HG03342 (cell line): Measurements from ENCODE around the gene SLC35D3.
"Not testable (repeated sequence)": the region's sequence is repeated elsewhere in the genome, so short reads cannot be mapped to it uniquely, and the experiment has no call there.

Source experiments
- ATAC-seq: cut with Tn5 transposase; IDR thresholded peaks from one replicate; pipeline ENCODE4 v1.9.1; 2021; ENCODE audit warnings: mild to moderate bottlenecking, moderate library complexity; ENCODE audit not compliant: unreplicated experiment

SLC35D3 gene

GRCh38 chr6:136921936-136922684 lies at the start of gene SLC35D3:
SLC35D3 (plus strand) TSS chr6:136922301; CDS start chr6:136922429, 128 bp downstream.
- ATAC-seq: no peak

GRCh38 chr6:136873748-136874147 lies 48.4 kb upstream of the SLC35D3 start:
- no peak for ATAC-seq

- not testable (repeated sequence) for ATAC-seq
These were observed 45.6 kb upstream of the SLC35D3 start for GRCh38 chr6:136876469-136876868.

- ATAC-seq: no peak
These were observed 41.2 kb upstream of the SLC35D3 start for GRCh38 chr6:136880748-136881460.

GRCh38 chr6:136886091-136886490 lies 36.0 kb upstream of the SLC35D3 start:
- ATAC-seq: no peak

GRCh38 chr6:136887953-136888352 lies 34.1 kb upstream of the SLC35D3 start:
- ATAC-seq: no peak

- ATAC-seq: no peak
These were observed 32.6 kb upstream of the SLC35D3 start for GRCh38 chr6:136889271-136890193.

- no peak for ATAC-seq
These were observed 31.8 kb upstream of the SLC35D3 start for GRCh38 chr6:136890194-136890839.

GRCh38 chr6:136890986-136891385 lies 31.1 kb upstream of the SLC35D3 start:
- no peak for ATAC-seq

GRCh38 chr6:136893187-136893586 lies 28.9 kb upstream of the SLC35D3 start:
- no peak for ATAC-seq

GRCh38 chr6:136895901-136896300 lies 26.2 kb upstream of the SLC35D3 start:
- no peak for ATAC-seq

- ATAC-seq: no peak
These were observed 25.0 kb upstream of the SLC35D3 start for GRCh38 chr6:136897071-136897470.

- no peak for ATAC-seq
These were observed 20.8 kb upstream of the SLC35D3 start for GRCh38 chr6:136901212-136901784.

- ATAC-seq: not testable (repeated sequence)
These were observed 17.6 kb upstream of the SLC35D3 start for GRCh38 chr6:136904477-136904876.

GRCh38 chr6:136914947-136915346 lies 7.2 kb upstream of the SLC35D3 start:
- ATAC-seq: no peak

- ATAC-seq: no peak
These were observed 3.4 kb upstream of the SLC35D3 start for GRCh38 chr6:136918706-136919105.

GRCh38 chr6:136920216-136920615 lies 1.9 kb upstream of the SLC35D3 start:
- no peak for ATAC-seq

GRCh38 chr6:136920671-136921380 lies 1.3 kb upstream of the SLC35D3 start:
- ATAC-seq: no peak

- ATAC-seq: no peak
These were observed 643 bp upstream of the SLC35D3 start for GRCh38 chr6:136921381-136921935.

- ATAC-seq: no peak
These were observed 545 bp downstream of the SLC35D3 start for GRCh38 chr6:136922685-136923006.
